ENCODE measurements around the gene ART3. TPM values are rescaled to one million over a fixed set of nuclear protein-coding genes. Genes with fewer than 3 reads are reported as not detected.

ART3 gene
- total and polyA plus RNA-seq, 9 of the 15 experiments (the other 6 are each of a cell fraction or from before 2014, with no cell fraction given) = 0.69 to 1.4 (median 1.1) TPM; not detected in 1

- 25% methylated on average over 1 of the region's 1 CpG for WGBS (ENCODE audit: insufficient coverage, low coverage, missing lambda C conversion rate)
- H3K4me2 ChIP-seq (ENCODE audit: insufficient read depth, low read length) = no peak overlapping the region
- CTCF ChIA-PET (ENCODE audit: low intra/inter-chr PET ratio) = no interaction called here
- H3K9me3 ChIP-seq (replicated peaks; ENCODE audit: control insufficient read depth, insufficient read depth, low read depth, low read length) = no peaks in the 10 kb centered on the region
- no peak for ATAC-seq
- DNase-seq (ENCODE audit: extremely low read depth in 1 of 4, low spot score in 3 of 4) = no peak
- no peaks in the 10 kb centered on the region for H4K20me1 ChIP-seq (replicated peaks; ENCODE audit: control insufficient read depth, insufficient read depth, low read length)
- no peak overlapping the region for H2AFZ ChIP-seq (ENCODE audit: low read depth, low read length)
- intact Hi-C loops (cut with micrococcal nuclease) (no loop called here), in situ Hi-C loops (cut with MboI) (no loop called here)
- POLR2A ChIA-PET = interaction anchor here (0.6 kb wide), 1 partner anchor 44 kb away, joined by 3 read pairs; no protein-coding TSS in a partner anchor
- no TSS peak for BruUV-seq (replicated peaks)
- H3K4me1 ChIP-seq (replicated peaks in 1 of 2; ENCODE audit: control insufficient read depth in 2 of 2, insufficient read depth in 2 of 2, low read length in 2 of 2) = no peaks in the 10 kb centered on the region
- TF ChIP-seq DPF2 (IDR thresholded peaks at IDR 0.05) (no peak), PCBP1 (IDR thresholded peaks at IDR 0.05; ENCODE audit: low read depth, low read length, poor library complexity, severe bottlenecking) (no peak), PHTF2 (CRISPR knock-in tag; IDR thresholded peaks at IDR 0.05) (no peak), POLR2AphosphoS5 (IDR thresholded peaks at IDR 0.05; ENCODE audit: control insufficient read depth, insufficient read depth, low read depth, low read length) (no peak), RFX1 (IDR thresholded peaks at IDR 0.05) (no peak), ZNF274 (IDR thresholded peaks at IDR 0.05; ENCODE audit: borderline replicate concordance, low read depth, low read length) (no peak), ILK (tag; IDR thresholded peaks at IDR 0.05; ENCODE audit: borderline replicate concordance, low read depth) (no peak), SRF (CRISPR knock-in tag; IDR thresholded peaks at IDR 0.05) (no peak)
- TF ChIP-seq, protein P1, sequence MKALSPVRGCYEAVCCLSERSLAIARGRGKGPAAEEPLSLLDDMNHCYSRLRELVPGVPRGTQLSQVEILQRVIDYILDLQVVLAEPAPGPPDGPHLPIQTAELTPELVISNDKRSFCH (CRISPR knock-in tag; IDR thresholded peaks at IDR 0.05) = no peak
- TF ChIP-seq, protein P1 (tag; IDR thresholded peaks at IDR 0.05) = no peak
- no peaks in the 10 kb centered on the region for H3K9me1 ChIP-seq (ENCODE audit: control insufficient read depth, insufficient read depth, low read length)
- no peak overlapping the region for H3K27ac ChIP-seq (ENCODE audit: extremely low read depth, low read depth, low read length)
- no peaks in the 10 kb centered on the region for H3K79me2 ChIP-seq (ENCODE audit: control insufficient read depth, insufficient read depth, low read length)
- H3K36me3 ChIP-seq (ENCODE audit: control insufficient read depth, insufficient read depth, low read length) = no peaks in the 10 kb centered on the region
- H3K9ac ChIP-seq (ENCODE audit: insufficient read depth in 1 of 2, low read depth in 2 of 2, low read length in 2 of 2) = no peak overlapping the region
- FAIRE-seq = no peak
- H3K4me3 ChIP-seq = no peak overlapping the region
- H3K27me3 ChIP-seq (ENCODE audit: control insufficient read depth in 2 of 2, insufficient read depth in 2 of 2, low read length in 2 of 2) = no peaks in the 10 kb centered on the region
Observed at GRCh38 chr4:76061421-76061820, 13.1 kb upstream of the ART3 start.
